ENCODE data around the gene RALGPS1.

- TF ChIP-seq, protein P1, sequence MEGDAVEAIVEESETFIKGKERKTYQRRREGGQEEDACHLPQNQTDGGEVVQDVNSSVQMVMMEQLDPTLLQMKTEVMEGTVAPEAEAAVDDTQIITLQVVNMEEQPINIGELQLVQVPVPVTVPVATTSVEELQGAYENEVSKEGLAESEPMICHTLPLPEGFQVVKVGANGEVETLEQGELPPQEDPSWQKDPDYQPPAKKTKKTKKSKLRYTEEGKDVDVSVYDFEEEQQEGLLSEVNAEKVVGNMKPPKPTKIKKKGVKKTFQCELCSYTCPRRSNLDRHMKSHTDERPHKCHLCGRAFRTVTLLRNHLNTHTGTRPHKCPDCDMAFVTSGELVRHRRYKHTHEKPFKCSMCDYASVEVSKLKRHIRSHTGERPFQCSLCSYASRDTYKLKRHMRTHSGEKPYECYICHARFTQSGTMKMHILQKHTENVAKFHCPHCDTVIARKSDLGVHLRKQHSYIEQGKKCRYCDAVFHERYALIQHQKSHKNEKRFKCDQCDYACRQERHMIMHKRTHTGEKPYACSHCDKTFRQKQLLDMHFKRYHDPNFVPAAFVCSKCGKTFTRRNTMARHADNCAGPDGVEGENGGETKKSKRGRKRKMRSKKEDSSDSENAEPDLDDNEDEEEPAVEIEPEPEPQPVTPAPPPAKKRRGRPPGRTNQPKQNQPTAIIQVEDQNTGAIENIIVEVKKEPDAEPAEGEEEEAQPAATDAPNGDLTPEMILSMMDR (CRISPR knock-in tag; IDR thresholded peaks at IDR 0.05): no peak
- TF ChIP-seq ETV5 (CRISPR knock-in tag; IDR thresholded peaks at IDR 0.05; ENCODE audit: borderline replicate concordance) (no peak), ZNF24 (IDR thresholded peaks at IDR 0.05) (no peak), FOSL2 (CRISPR knock-in tag; IDR thresholded peaks at IDR 0.05) (no peak), HCFC1 (IDR thresholded peaks at IDR 0.05; ENCODE audit: low read depth, low read length) (no peak), HIVEP1 (CRISPR knock-in tag; IDR thresholded peaks at IDR 0.05) (no peak), SP140L (CRISPR knock-in tag; IDR thresholded peaks at IDR 0.05; ENCODE audit: borderline replicate concordance) (no peak), YY1 (IDR thresholded peaks at IDR 0.05; ENCODE audit: insufficient read depth, insufficient replicate concordance, low read depth, low read length) (no peak), RBM39 (IDR thresholded peaks at IDR 0.05; ENCODE audit: low read depth, low read length, poor library complexity, severe bottlenecking) (no peak), ZNF530 (CRISPR knock-in tag; IDR thresholded peaks at IDR 0.05; ENCODE audit: low read depth) (no peak)
- TF ChIP-seq, protein P2, sequence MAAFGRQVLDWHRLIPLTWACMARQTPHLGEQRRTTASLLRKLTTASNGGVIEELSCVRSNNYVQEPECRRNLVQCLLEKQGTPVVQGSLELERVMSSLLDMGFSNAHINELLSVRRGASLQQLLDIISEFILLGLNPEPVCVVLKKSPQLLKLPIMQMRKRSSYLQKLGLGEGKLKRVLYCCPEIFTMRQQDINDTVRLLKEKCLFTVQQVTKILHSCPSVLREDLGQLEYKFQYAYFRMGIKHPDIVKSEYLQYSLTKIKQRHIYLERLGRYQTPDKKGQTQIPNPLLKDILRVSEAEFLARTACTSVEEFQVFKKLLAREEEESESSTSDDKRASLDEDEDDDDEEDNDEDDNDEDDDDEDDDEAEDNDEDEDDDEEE (CRISPR knock-in tag; IDR thresholded peaks at IDR 0.05): no peak
These were observed 165.0 kb downstream of the RALGPS1 start for GRCh38 chr9:127079446-127080140.

All from HepG2 (cell line).